Left colon (tissue), 2 donors: Measurements from ENCODE around the gene KIF5A. TPM values are rescaled to one million over a fixed set of nuclear protein-coding genes. Genes with fewer than 3 reads are reported as not detected.

Experiments used
- ATAC-seq: fragments of 200-7000 bp; cut with Tn5 transposase; one replicate; pipeline ENCODE4 v1.9.1; 2020; ENCODE audit warnings: mild to moderate bottlenecking, moderate library complexity
- DNase-seq, 2 donors: peaks; one replicate each; pipeline ENCODE4 v3.0.0-alpha.2; 2020
- intact Hi-C, 2 donors: fragments of 100-400 bp; cut with DNase I in 1 of 2; cut with micrococcal nuclease in 1 of 2; formaldehyde crosslinking; loops; one replicate each; pipeline versions ENCODE4 v1.11.2 to v1.14.0; 2022; cut with DNase I, micrococcal nuclease
- total RNA-seq, 2 donors: library from RNA; stranded (reverse); fragmentation: NEBNext Ultra II Directional; extraction: Animal tissue kit (Norgen Biotek cat#: 25700); gene quantifications; one replicate each; pipeline ENCODE4 v1.2.1, GENCODE V29; 2021
- donor health status: DM: no; HTN: no; CAD: no.
- donor health status: DM: yes; HTN: yes; CAD: no.

KIF5A gene
- total RNA-seq, 2 donors from 2014 or later: 0.85 to 1.3 TPM

DNA sequence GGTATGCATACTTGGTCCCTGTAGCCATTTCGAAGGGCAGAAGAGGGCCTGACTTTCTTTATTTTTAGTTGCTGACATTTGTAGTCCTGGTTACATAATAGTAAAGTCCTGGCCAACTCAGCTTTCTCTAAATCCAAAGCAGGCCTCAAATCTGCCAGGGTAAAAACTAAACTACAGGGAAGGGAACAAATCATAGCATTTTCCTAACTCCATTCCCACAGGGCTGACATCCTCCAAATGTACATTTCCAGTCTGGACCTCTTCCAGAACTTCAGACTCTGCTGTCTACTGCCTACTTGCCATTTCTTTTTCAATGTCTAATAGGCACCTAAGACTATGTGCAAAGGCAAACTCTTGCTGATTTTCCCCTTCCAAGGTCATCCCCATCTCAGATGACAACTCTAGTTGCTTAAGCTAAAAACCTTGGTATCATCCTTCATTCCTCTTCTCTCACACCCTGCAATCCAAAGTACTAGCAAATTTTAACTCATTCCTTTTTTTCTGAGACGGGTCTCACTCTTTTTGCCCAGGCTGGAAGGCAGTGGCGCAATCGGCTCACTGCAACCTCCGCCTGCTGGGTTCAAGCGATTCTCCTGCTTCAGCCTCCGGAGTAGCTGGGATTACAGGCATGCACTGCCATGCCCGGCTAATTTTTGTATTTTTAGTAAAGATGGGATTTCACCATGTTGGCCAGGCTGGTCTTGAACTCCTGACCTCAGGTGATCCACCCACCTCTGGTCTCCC, 31.5 kb upstream of the KIF5A start:
- ATAC-seq (no peak), DNase-seq (no peak)
- intact Hi-C loops: no loop called here

- ATAC-seq (no peak), DNase-seq (peak in 1 of 2 donors; percentile 28)
- intact Hi-C loops: no loop called here
Observed at GRCh38 chr12:57518920-57519795, 30.7 kb upstream of the KIF5A start.

DNA sequence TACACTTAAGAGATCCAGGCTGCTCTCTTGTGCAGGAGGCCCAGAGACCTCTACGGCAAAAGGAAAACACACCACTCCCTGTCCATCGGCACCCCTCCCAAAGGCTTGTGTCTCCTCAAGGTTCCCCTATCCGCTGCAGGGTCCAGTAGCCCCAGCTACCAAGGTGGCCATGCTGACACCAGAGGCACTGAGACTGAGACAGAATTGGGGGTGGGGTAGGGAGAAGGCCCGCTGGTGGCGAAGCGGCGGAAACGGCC, 30.1 kb upstream of the KIF5A start:
- intact Hi-C loops: no loop called here
- no peak for DNase-seq
- no peak for ATAC-seq

GRCh38 chr12:57520053-57520818, 29.6 kb upstream of the KIF5A start, which contains the start of gene DDIT3:
TSS of gene DDIT3 (minus strand) at chr12:57520514. CDS start at chr12:57517406, 3,108 bp downstream.
- peak; percentile 77 for ATAC-seq
- peak; percentile 100 for DNase-seq
- intact Hi-C loops: no loop called here

DNA sequence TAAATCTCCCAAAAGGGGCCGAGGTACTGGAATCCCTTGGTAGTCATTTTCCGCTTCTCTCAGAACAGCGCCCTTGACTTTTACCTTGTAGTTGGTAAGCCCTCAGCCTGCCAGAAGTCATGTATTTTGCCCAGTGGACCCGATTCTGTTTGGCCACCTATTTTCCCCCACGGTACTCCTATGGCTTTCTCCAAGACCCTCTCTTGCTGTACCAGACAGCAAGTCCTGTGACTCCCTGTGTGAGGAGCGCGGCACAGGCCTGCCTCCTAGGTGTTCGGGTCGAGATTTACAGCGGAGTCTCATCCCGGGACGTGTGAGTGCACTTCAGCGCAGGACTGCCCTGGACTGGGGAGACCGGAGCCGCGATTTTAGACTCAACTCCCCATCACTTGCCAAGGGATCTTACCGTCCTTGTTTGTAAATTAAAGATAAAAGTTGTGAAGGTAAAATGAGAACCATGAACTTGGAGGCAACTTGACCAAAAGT, 28.3 kb upstream of the KIF5A start:
- DNase-seq: peak; percentile 56 to 78
- intact Hi-C loops: no loop called here
- no peak for ATAC-seq

DNA sequence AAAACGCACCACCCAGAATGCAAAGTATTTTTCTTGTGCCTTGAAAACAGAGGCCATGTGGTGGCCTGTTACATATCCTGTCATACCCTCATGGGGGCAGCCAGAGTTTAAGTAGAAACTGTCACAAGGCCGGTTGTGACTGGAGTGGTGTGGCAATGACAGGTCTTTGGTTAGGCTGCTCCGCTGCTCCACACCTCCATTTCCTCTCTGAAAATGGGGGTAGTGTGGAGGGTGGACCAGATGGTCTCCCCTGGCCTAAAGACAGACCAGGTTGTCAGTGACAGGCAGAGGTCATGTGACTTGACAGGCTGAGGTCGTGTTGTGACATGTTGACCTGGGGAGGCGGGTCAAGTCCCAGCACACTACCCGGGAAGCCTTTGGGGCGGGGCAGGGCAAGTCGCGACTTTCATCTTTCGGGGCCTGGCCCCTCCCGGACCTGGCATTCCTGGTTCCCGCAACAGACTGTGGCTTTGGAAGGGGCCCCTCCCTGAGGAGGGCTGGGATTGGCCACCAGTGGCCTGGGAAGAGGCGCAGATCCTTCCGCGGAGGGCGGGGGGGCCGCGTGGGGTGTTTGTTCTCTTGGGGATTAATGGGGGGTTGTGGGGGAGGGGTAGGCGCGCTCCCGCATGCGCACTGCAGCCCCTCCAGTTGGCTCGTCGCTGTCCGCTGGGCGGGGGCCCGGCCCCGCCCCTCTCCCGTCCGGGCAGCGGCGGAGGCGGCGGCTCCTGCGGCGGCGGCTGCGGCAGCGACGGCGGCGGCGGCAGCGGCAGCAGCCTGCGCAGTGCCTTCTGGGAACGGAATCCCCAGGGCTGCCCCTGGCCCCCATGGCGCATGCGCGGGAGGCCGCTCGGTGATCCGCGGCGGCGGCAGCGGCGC, 27.6 kb upstream of the KIF5A start, which contains the start of gene MBD6:
TSS of gene MBD6 (plus strand) at position 814 of the 876 bp plus-strand sequence. CDS start 1,480 bp downstream, outside the sequence.
- intact Hi-C loops: no loop called here
- peak; percentile 95 to 96 for DNase-seq
- peak; percentile 48 for ATAC-seq

DNA sequence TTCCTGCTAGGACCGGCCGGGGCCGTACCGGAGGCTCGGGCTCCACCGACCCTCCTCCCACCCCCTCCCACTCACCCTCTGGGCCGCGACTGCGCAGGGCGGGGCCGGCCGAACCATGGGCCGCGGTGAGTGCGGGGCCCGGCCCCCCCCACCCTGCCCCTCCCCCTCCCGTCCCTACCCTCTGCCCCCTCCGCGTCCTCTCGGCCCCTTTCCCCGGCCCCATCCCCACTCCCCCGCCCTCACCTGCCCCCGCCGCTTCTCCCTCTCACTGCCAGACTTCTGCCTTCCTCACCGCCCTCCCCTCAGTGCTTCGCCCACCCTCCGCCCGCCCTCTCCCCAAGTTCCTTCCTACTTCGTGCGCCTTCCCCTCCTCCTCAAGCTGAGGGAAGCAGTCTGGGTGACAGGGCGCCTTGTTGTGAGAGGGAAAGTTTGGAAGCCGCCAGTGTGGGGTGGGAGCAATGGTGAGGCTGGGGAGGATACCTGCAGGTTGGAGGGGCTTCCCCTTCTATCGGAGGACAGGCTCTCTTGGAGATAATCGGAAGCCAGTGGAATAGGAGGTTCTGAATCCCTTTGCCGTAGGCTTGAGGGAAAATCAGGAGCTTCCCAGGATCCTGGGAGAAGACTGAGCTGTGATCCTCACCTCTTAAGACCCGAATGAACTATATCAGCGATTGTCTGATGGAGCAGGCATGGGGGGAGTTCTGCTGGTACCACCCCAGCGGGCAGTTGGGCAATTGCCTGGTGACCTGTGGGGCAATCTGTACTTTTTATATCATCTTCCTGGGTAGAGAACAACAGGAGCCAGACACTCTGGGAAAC, 26.7 kb upstream of the KIF5A start:
- intact Hi-C loops: no loop called here
- peak; percentile 1 for ATAC-seq

DNA sequence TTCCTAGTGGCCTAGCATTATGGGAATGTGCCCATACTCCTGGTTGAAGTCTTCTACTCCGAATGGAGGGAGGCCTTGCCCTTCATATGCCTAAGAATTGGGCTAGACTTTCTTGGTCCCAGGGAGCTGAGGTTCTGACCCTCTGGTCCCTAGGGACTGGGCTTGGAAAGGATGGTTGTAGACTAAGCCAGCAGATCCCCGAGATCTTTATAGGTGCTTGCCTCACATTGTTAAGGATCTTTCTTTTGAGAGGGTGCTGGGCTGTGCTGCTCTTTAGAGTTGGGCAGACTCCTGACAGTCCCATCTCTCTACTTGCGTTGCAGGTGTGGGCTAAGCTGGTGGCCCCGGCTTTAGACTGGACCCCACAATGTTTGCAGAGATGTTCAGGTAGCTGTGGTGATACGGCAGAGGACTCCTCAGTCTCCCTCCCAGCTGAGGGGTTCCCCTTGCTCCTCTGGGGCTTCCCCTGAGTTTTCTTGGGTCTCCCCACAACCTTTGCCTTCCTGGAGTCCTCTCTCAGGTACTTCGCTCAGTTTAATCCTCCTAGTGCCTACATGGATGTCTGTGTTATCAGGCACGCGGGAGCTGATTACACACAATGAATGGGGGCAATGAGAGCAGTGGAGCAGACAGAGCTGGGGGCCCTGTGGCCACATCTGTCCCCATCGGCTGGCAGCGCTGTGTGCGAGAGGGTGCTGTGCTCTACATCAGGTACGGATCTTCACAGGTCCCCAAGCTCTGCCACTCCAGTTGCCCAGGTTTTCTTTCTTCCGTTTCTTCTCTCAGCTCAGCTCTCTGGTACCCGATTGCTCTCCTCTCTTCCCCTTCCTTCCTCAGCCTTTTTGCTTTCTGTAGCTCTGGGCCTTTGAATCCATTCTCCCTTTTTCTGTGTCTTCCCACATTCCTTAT, 25.9 kb upstream of the KIF5A start:
- DNase-seq: no peak
- intact Hi-C loops: no loop called here
- ATAC-seq: no peak

More for the DNA sequence above, 26.7 kb upstream of the KIF5A start:
- DNase-seq: peak; percentile 66 to 74

DNA sequence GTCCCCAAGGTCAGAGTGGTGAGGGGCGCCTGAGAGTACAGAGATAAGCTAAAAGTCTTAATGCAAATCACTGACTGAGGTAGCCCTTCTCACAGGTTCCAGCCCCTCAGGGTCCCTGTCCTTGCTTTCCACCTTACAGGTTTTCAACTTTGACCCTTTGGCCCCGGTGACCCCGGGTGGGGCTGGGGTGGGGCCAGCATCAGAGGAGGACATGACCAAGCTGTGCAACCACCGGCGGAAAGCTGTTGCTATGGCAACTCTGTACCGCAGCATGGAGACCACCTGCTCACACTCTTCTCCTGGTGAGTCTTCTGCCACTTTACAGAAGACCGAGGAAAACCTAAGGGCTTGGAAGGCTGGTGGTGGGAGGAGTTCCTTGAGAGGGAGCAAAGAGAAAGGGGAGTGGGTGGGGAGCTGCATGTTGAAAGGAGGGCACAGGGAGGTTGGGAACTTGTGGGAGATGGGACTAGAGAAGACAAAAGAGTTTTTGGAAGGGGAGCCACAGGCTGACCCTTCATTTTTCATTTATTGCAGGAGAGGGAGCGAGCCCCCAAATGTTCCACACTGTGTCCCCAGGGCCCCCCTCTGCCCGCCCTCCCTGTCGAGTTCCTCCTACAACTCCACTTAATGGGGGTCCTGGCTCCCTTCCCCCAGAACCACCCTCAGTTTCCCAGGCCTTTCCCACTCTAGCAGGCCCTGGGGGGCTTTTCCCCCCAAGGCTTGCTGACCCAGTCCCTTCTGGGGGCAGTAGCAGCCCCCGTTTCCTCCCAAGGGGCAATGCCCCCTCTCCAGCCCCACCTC, 24.8 kb upstream of the KIF5A start:
- peak in 1 of 2 donors; percentile 28 for DNase-seq
- ATAC-seq: no peak
- intact Hi-C loops: no loop called here

GRCh38 chr12:57525615-57526383, 24.0 kb upstream of the KIF5A start:
- intact Hi-C loops: no loop called here
- ATAC-seq: no peak

GRCh38 chr12:57526477-57527126, 23.2 kb upstream of the KIF5A start:
- DNase-seq: no peak
- ATAC-seq: no peak
- intact Hi-C loops: no loop called here

More at GRCh38 chr12:57525615-57526383, 24.0 kb upstream of the KIF5A start:
- DNase-seq: no peak

GRCh38 chr12:57527184-57527583, 22.7 kb upstream of the KIF5A start:
- ATAC-seq (no peak), DNase-seq (no peak)
- intact Hi-C loops: no loop called here

- DNase-seq (no peak), ATAC-seq (no peak)
- intact Hi-C loops: no loop called here
Observed at GRCh38 chr12:57528176-57528575, 21.7 kb upstream of the KIF5A start.

- DNase-seq (no peak), ATAC-seq (no peak)
- intact Hi-C loops: no loop called here
Observed at GRCh38 chr12:57528831-57529555, 20.9 kb upstream of the KIF5A start.
